Endothelial cell (in vitro differentiated cells): ENCODE results near the gene WNT9A. TPM values are rescaled to one million over a fixed set of nuclear protein-coding genes. Genes with fewer than 3 reads are reported as not detected.
A peak's percentile ranks its signal among the peaks of the same experiment; 100 is the strongest.

Experiments
- DNase-seq: peaks from one replicate; pipeline ENCODE4 v3.0.0; 2021; ENCODE audit warnings: low spot score
- H3K27ac Mint-ChIP-seq: one replicate; pipeline ENCODE4 v1.8.0; 2021; ENCODE audit warnings: mixed read lengths, inconsistent platforms; ENCODE audit not compliant: unreplicated experiment
- H3K27me3 Mint-ChIP-seq: one replicate; pipeline ENCODE4 v1.8.0; 2021; ENCODE audit warnings: mild to moderate bottlenecking, moderate library complexity, mixed read lengths, inconsistent platforms; ENCODE audit not compliant: unreplicated experiment
- H3K36me3 Mint-ChIP-seq: one replicate; pipeline ENCODE4 v1.8.0; 2021; ENCODE audit warnings: mild to moderate bottlenecking, low read depth, mixed read lengths, inconsistent platforms; ENCODE audit not compliant: unreplicated experiment
- H3K4me1 Mint-ChIP-seq: one replicate; pipeline ENCODE4 v1.8.0; 2021; ENCODE audit warnings: mild to moderate bottlenecking, mixed read lengths, inconsistent platforms; ENCODE audit not compliant: unreplicated experiment
- H3K4me3 Mint-ChIP-seq: one replicate; pipeline ENCODE4 v1.8.0; 2021; ENCODE audit warnings: mild to moderate bottlenecking, mixed read lengths, inconsistent platforms; ENCODE audit not compliant: unreplicated experiment
- H3K9me3 Mint-ChIP-seq: one replicate; pipeline ENCODE4 v1.8.0; 2021; ENCODE audit warnings: mixed read lengths, inconsistent platforms; ENCODE audit not compliant: unreplicated experiment
- total RNA-seq: library from RNA; stranded (reverse); fragmentation: NEBNext Ultra II Directional; extraction: Animal tissue kit (Norgen Biotek cat#: 25700); gene quantifications from one replicate; pipeline ENCODE4 v1.2.1, GENCODE V29; 2021; ENCODE audit not compliant: unreplicated experiment
- TF ChIP-seq, protein P1 (sequence below): fragments of 200-600 bp; sonication (generic); IDR thresholded peaks from one replicate; pipeline ENCODE4 v1.5.0; 2021; ENCODE audit warnings: antibody characterized with exemption; ENCODE audit not compliant: unreplicated experiment

WNT9A gene
- total RNA-seq, 1 donor from 2014 or later = 1.0 TPM

DNA sequence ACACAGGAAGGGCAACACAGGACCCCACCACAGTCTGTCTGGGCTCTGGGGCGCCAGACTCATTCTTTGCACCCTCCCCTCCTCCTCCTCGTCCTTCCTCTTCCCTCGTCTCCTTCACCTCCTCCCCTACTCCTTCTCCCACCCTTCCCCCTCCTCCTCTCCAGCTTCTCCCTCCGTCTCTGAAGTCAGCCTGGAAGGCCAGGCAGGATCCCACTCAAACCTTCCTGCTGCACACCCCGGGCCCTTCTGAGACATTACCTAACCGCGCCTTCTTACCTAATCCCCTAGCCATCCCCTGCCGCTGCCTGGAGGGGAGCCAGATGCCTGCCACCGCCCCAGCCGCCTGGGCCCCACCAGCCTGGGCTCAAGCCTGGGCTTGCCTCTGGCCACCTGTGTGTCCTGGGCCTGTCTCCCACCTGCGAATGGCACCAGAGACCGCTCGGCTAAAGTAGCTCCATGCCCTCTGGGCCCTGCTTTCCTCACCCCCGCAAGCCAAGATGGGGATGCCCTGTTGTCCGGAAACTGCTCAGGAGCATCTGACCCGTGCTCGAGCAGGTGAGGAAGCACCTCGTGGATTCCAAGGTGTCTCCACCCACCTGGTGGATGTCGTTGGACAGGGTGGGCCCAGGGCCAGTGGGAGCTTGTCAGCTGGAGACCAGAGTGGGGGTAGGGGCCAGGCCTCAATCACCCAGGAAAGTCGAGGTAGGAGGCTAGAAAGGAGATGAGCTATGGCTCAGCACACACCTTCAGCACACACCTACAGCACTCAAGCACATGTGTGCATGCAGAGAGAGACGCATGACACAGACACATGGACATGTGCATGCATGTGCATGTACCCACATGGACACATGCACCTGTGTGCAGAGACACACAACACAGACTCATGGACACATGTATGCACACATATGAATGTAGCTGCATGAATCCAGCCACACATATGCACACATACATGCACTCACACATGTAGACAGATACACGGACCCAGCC is 31.9 kb downstream of the WNT9A start:
- peaks cover 6% of the 10 kb centered on the region for H3K36me3 Mint-ChIP-seq
- no peaks in the 10 kb centered on the region for H3K9me3 Mint-ChIP-seq
- no peak for DNase-seq
- H3K27me3 Mint-ChIP-seq = peaks cover 14% of the 10 kb centered on the region
- H3K4me1 Mint-ChIP-seq = peaks cover 21% of the 10 kb centered on the region
- H3K27ac Mint-ChIP-seq = peak overlapping the region; percentile 54
- TF ChIP-seq, protein P1, sequence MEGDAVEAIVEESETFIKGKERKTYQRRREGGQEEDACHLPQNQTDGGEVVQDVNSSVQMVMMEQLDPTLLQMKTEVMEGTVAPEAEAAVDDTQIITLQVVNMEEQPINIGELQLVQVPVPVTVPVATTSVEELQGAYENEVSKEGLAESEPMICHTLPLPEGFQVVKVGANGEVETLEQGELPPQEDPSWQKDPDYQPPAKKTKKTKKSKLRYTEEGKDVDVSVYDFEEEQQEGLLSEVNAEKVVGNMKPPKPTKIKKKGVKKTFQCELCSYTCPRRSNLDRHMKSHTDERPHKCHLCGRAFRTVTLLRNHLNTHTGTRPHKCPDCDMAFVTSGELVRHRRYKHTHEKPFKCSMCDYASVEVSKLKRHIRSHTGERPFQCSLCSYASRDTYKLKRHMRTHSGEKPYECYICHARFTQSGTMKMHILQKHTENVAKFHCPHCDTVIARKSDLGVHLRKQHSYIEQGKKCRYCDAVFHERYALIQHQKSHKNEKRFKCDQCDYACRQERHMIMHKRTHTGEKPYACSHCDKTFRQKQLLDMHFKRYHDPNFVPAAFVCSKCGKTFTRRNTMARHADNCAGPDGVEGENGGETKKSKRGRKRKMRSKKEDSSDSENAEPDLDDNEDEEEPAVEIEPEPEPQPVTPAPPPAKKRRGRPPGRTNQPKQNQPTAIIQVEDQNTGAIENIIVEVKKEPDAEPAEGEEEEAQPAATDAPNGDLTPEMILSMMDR = no peak
- no peak overlapping the region for H3K4me3 Mint-ChIP-seq

DNA sequence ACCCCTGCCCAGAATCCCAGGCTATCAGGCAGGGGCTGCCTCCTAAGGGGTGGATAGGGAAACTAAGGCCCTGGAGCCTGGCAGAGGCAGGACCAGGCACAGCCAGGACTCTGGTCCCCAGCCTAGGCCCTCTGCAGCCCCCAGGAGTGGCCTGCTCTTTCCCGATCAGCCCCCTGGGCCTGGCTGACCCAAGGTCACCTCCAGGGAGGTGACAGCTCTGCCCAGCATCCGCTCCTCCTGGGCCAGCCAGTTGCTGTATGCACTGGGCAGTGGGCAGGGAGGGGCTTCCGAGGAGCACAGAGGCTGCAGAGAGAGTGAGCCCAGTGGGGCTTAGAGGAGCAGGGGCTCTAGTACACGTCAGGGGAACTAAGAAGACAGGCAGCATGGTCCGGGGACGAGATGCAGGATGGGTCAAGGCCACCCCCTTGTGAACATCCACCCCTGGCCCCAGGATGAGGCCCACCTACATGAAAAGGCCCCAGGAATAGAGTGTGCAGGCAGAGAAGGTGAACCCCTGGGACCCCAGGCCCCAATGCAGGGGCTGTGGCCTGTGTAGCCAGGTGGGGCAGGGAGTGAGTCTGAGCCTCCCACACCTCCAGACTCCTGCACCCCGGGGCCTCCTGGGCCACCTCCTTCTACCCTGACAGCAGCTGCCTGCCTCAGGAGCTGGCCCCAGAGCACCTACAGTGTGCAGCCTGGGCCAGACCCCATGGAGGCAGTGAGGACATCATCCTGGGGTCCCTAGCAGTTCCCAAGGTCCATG is 32.8 kb downstream of the WNT9A start:
- TF ChIP-seq, protein P1 = no peak
- H3K36me3 Mint-ChIP-seq = peaks cover 6% of the 10 kb centered on the region
- H3K4me3 Mint-ChIP-seq = no peak overlapping the region
- H3K9me3 Mint-ChIP-seq = no peaks in the 10 kb centered on the region
- DNase-seq = no peak
- H3K27me3 Mint-ChIP-seq = peaks cover 15% of the 10 kb centered on the region
- peaks cover 21% of the 10 kb centered on the region for H3K4me1 Mint-ChIP-seq
- no peak overlapping the region for H3K27ac Mint-ChIP-seq

DNA sequence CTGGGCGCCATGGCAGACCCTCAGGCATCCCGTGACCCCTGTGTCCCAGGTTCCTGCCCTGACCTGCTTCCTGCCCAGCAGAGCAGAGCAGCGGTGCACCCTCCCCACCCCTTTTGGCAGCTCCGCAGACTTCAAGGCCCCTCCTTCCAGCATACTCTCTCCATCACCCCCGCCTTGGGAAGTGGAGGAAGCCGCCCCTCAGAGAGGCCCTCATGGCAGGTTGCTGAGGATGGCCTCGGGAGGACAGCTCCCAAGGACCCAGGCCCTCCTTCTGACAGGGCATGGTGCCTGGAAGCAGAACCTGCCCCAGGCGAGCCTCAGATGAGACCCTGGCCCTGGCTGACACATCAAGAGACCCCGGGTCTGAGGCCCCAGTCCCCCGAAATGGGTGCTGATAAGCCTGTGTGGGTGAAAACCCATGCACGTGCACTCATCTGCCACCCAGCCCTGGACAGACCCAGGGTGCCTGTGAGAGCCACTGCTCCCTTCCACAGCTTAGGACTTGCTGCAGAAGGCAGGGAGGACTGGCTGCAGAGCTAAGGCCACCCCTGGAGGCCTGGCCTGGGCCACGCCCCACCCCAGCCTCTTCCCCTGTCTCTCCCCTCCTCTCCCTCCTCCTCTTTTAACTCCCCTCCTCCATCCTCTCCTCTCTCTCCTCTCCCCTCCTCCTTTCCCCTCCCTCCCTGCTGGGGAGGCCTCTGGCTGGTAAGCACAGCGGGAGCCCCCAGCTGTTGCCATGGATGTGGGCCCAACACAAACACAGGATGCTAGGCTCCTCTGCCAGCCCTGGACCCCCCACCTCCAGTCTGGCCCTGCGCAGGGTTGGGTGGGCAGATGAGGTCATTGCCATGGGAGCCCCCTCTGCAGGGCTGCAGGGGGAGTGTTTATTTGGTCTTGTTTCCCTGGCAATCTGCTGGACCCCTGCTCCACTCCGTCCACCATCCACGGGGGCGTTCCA is 33.7 kb downstream of the WNT9A start:
- Mint-ChIP-seq H3K27me3 (peaks cover 10% of the 10 kb centered on the region), H3K36me3 (peaks cover 6% of the 10 kb centered on the region), H3K4me3 (no peak overlapping the region), H3K4me1 (peaks cover 17% of the 10 kb centered on the region), H3K27ac (no peak overlapping the region), H3K9me3 (no peaks in the 10 kb centered on the region)
- DNase-seq = no peak
- TF ChIP-seq, protein P1 = no peak

DNA sequence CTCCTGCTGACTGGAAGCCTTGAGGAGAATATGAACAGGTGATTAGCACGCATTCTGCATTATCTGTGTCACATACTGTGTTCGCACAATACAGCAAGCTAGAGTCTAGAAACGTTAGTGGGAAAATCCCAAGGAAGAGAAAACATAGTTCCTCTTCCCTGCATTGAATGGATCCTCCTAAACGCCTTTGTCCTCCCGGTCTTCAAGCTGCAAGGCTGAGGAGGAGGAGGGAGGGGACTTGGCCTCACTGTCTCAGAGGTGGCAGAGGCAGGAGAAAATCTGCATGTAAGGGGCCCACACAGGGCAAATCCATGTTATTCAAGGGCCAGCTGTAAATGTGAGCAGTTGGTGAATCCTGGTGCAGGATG is 34.4 kb downstream of the WNT9A start:
- TF ChIP-seq, protein P1 = no peak
- Mint-ChIP-seq H3K27me3 (peaks cover 10% of the 10 kb centered on the region), H3K36me3 (peaks cover 10% of the 10 kb centered on the region), H3K4me1 (peaks cover 17% of the 10 kb centered on the region), H3K27ac (no peak overlapping the region), H3K9me3 (no peaks in the 10 kb centered on the region), H3K4me3 (no peak overlapping the region)
- no peak for DNase-seq
